ENCODE results near the gene DACT3. TPM values are rescaled to one million over a fixed set of nuclear protein-coding genes. Genes with fewer than 3 reads are reported as not detected.
A peak's percentile ranks its signal among the peaks of the same experiment; 100 is the strongest.

The DACT3 gene
- total and polyA plus RNA-seq, 2 experiments from 2014 or later: 0.78 to 2.6 TPM

GRCh38 chr19:46602392-46603194, 58.4 kb downstream of the DACT3 start:
- ATAC-seq (no peak; the same call in 2 of the 3 replicates), DNase-seq (ENCODE audit: low spot score) (peak; percentile 28)
- no peak overlapping the region for H3K27ac ChIP-seq (ENCODE audit: low read depth)
- peak overlapping the region; percentile 93 for H3K4me2 ChIP-seq
- Mint-ChIP-seq H3K36me3 (ENCODE audit: low read depth) (peaks cover 14% of the 10 kb centered on the region), H3K27ac (no peak overlapping the region), H3K9me3 (peaks cover 2% of the 10 kb centered on the region; the same call in 1 of the 3 replicates), H3K4me3 (peak overlapping the region; percentile 96), H3K4me1 (peaks cover 25% of the 10 kb centered on the region), H3K27me3 (ENCODE audit: insufficient read depth, low read depth, poor library complexity) (peaks cover 17% of the 10 kb centered on the region)
- no peaks in the 10 kb centered on the region for H3K9me2 ChIP-seq (ENCODE audit: insufficient read depth)
- H3K79me2 ChIP-seq (replicated peaks; ENCODE audit: insufficient read depth): peaks cover 39% of the 10 kb centered on the region
- H3K36me3 ChIP-seq (ENCODE audit: insufficient read depth): peaks cover 9% of the 10 kb centered on the region; the same call in 1 of the 2 replicates
- H3K27me3 ChIP-seq (ENCODE audit: insufficient read depth): no peaks in the 10 kb centered on the region
- no peak overlapping the region for H2AFZ ChIP-seq
- H4K20me1 ChIP-seq (replicated peaks; ENCODE audit: insufficient read depth): peaks cover 22% of the 10 kb centered on the region
- no peaks in the 10 kb centered on the region for H3F3A ChIP-seq (replicated peaks; ENCODE audit: low read depth)
- no peak for TF ChIP-seq ZNF462 (CRISPR knock-in tag; IDR thresholded peaks at IDR 0.05)
- TF ChIP-seq REST (IDR thresholded peaks at IDR 0.05; ENCODE audit: unreplicated experiment): no peak
- no peak for TF ChIP-seq NANOG (IDR thresholded peaks at IDR 0.05; ENCODE audit: borderline replicate concordance)
- TF ChIP-seq EZH2 (IDR thresholded peaks at IDR 0.05; ENCODE audit: low read depth, unreplicated experiment): no peak
- no peak for TF ChIP-seq CREB1 (CRISPR knock-in tag; IDR thresholded peaks at IDR 0.05; ENCODE audit: low read depth)
- no peak for TF ChIP-seq ZNF331 (CRISPR knock-in tag; IDR thresholded peaks at IDR 0.05; ENCODE audit: low read depth)
- TF ChIP-seq EZH2phosphoT487 (IDR thresholded peaks at IDR 0.05; ENCODE audit: unreplicated experiment): no peak
- TF ChIP-seq ZNF114 (CRISPR knock-in tag; IDR thresholded peaks at IDR 0.05): no peak
- no peak for TF ChIP-seq CTCF (conservative IDR thresholded peaks at IDR 0.05; ENCODE audit: low read depth in 2 of 2)
- no peak for TF ChIP-seq POLR2AphosphoS5 (IDR thresholded peaks at IDR 0.05; ENCODE audit: low read depth)
- no peak for TF ChIP-seq STAT1 (IDR thresholded peaks at IDR 0.05; ENCODE audit: unreplicated experiment)
- TF ChIP-seq JUNB (IDR thresholded peaks at IDR 0.05; ENCODE audit: unreplicated experiment): no peak
- TF ChIP-seq ETS1 (IDR thresholded peaks at IDR 0.05): no peak
- H3K4me3 ChIP-seq: peak overlapping the region; percentile 100
- H3K4me1 ChIP-seq (ENCODE audit: insufficient read depth): peaks cover 11% of the 10 kb centered on the region

All from GM23338 (cell line).